K562 (cell line): ENCODE measurements around the gene LCE1E. TPM values are rescaled to one million over a fixed set of nuclear protein-coding genes. Genes with fewer than 3 reads are reported as not detected.

ENCODE experiments used
- ATAC-seq: fragments of 200-7000 bp; cut with Tn5 transposase; 3 replicates; pipeline ENCODE4 v1.9.1; 2020; ENCODE audit warnings: moderate library complexity
- BruUV-seq: library from RNA; stranded (reverse); fragments of 400-500 nt; replicated peaks from 2 replicates; lab custom pipeline; 2021; lab: Mats Ljungman, UMichigan
- CTCF ChIA-PET: fragments of 300-600 bp; formaldehyde crosslinking; extraction: SDS; loops from one replicate; lab custom pipeline; 2021; ENCODE audit warnings: low intra/inter-chr PET ratio; lab: Yijun Ruan, JAX
- POLR2A ChIA-PET: fragments of 300-600, 350-650 bp; sonication (Branson Sonifier 250); formaldehyde crosslinking; extraction: SDS; loops from one replicate; lab custom pipeline; 2021; ENCODE audit warnings: antibody characterized with exemption, inconsistent platforms; lab: Yijun Ruan, JAX
- DNase-seq, 4 experiments: peaks; one replicate each; pipeline versions ENCODE4 v3.0.0 to v3.0.0-alpha.2; 2011 to 2018; ENCODE audit warnings: low spot score in 3 of 4, mixed read lengths in 3 of 4; ENCODE audit errors: extremely low read depth in 1 of 4
- FAIRE-seq: peaks from 2 replicates; lab custom pipeline; 2011; peaks lifted over from hg19 to GRCh38; lab: Jason Lieb, UNC
- H2AFZ ChIP-seq: 2 replicates; pipeline ENCODE4 v1.6.0; 2011; ENCODE audit warnings: low read depth, low read length, control low read depth, inconsistent platforms
- H3K27ac ChIP-seq: fragments of 200-600 bp; 3 replicates; pipeline ENCODE4 v1.8.0; 2011; ENCODE audit warnings: low read depth, mild to moderate bottlenecking, control low read depth, inconsistent platforms, low read length, moderate library complexity, mixed read lengths; ENCODE audit errors: extremely low read depth
- H3K27me3 ChIP-seq, 2 experiments: fragments of 300-600 bp in 1 of 2; 2 replicates in 1 of 2; 3 replicates in 1 of 2; pipeline versions ENCODE4 v1.6.0 to v1.8.0; 2011; ENCODE audit warnings: inconsistent platforms in 2 of 2, low read length in 2 of 2, mild to moderate bottlenecking in 1 of 2, mixed read lengths in 1 of 2, moderate library complexity in 1 of 2; ENCODE audit not compliant: control insufficient read depth in 2 of 2, insufficient read depth in 2 of 2
- H3K36me3 ChIP-seq: fragments of 300-600 bp; 3 replicates; pipeline ENCODE4 v1.8.0; 2011; ENCODE audit warnings: mild to moderate bottlenecking, low read length, inconsistent platforms; ENCODE audit not compliant: control insufficient read depth, insufficient read depth
- H3K4me1 ChIP-seq, 2 experiments: fragments of 200-600 bp in 1 of 2; replicated peaks in 1 of 2; 2 replicates in 1 of 2; 3 replicates in 1 of 2; pipeline versions ENCODE4 v1.5.1 to v1.8.0; 2011; ENCODE audit warnings: inconsistent platforms in 2 of 2, low read length in 2 of 2, mild to moderate bottlenecking in 1 of 2, mixed read lengths in 1 of 2, moderate library complexity in 1 of 2; ENCODE audit not compliant: control insufficient read depth in 2 of 2, insufficient read depth in 2 of 2
- H3K4me2 ChIP-seq: 2 replicates; pipeline ENCODE4 v1.6.1; 2011; ENCODE audit warnings: low read length, control low read depth, inconsistent platforms, mixed read lengths; ENCODE audit not compliant: insufficient read depth
- H3K4me3 ChIP-seq: fragments of 200-600 bp; sonication (generic), shearing (Covaris generic); 2 replicates; pipeline ENCODE4 v1.5.1; 2016; ENCODE audit warnings: control low read depth, inconsistent platforms
- H3K79me2 ChIP-seq: fragments of 200-600 bp; 3 replicates; pipeline ENCODE4 v1.8.0; 2011; ENCODE audit warnings: low read length, inconsistent platforms; ENCODE audit not compliant: control insufficient read depth, insufficient read depth
- H3K9ac ChIP-seq, 2 experiments: 2 replicates each; pipeline versions ENCODE4 v1.6.0 to v1.6.1; 2011; ENCODE audit warnings: low read depth in 2 of 2, low read length in 2 of 2, control low read depth in 1 of 2, inconsistent platforms in 1 of 2, mild to moderate bottlenecking in 1 of 2, mixed read lengths in 1 of 2; ENCODE audit not compliant: insufficient read depth in 1 of 2
- H3K9me1 ChIP-seq: one replicate; pipeline ENCODE4 v1.6.0; 2011; ENCODE audit warnings: inconsistent platforms, mild to moderate bottlenecking, low read length, moderate library complexity; ENCODE audit not compliant: control insufficient read depth, insufficient read depth
- H3K9me3 ChIP-seq: replicated peaks from 2 replicates; pipeline ENCODE4 v1.5.1; 2011; ENCODE audit warnings: low read depth, low read length, inconsistent platforms; ENCODE audit not compliant: control insufficient read depth, insufficient read depth
- H4K20me1 ChIP-seq: replicated peaks from 2 replicates; pipeline ENCODE4 v1.6.1; 2011; ENCODE audit warnings: low read length, inconsistent platforms, mixed read lengths; ENCODE audit not compliant: control insufficient read depth, insufficient read depth
- E2F3 ChIP-seq: fragments of 250-450 bp; sonication (Bioruptor Pico); IDR thresholded peaks from 2 replicates; pipeline ENCODE4 v1.4.0; 2020; ENCODE audit warnings: mild to moderate bottlenecking
- ILK ChIP-seq: fragments of 450-650 bp; IDR thresholded peaks from 2 replicates; pipeline ENCODE4 v1.6.1; 2016; ENCODE audit warnings: missing genetic modification characterization, low read depth, mild to moderate bottlenecking, missing compliant biosample characterization, moderate library complexity, borderline replicate concordance
- KLF6 ChIP-seq: fragments of 250-450 bp; sonication (Bioruptor Pico); IDR thresholded peaks from 2 replicates; pipeline ENCODE4 v1.4.0; 2020; ENCODE audit warnings: mild to moderate bottlenecking, moderate library complexity, borderline replicate concordance
- OTX1 ChIP-seq: fragments of 450-650 bp; formaldehyde crosslinking; IDR thresholded peaks from 2 replicates; pipeline ENCODE4 v1.4.0; 2022; ENCODE audit warnings: mild to moderate bottlenecking
- SMAD2 ChIP-seq: fragments of 150-350 bp; IDR thresholded peaks from 2 replicates; pipeline ENCODE4 v1.6.1; 2014; ENCODE audit warnings: low read depth, mild to moderate bottlenecking, low read length
- YBX1 ChIP-seq: fragments of 450-650 bp; IDR thresholded peaks from 2 replicates; pipeline ENCODE4 v1.7.1; 2016; ENCODE audit warnings: mild to moderate bottlenecking
- ZFX ChIP-seq: sonication (generic); formaldehyde crosslinking; IDR thresholded peaks from 2 replicates; pipeline ENCODE4 v1.8.0; 2022; ENCODE audit warnings: mild to moderate bottlenecking, missing genetic modification reagents, moderate library complexity
- WGBS: fragments of 100-300 bp; shearing (Covaris generic); methylation state at CpG from one replicate; pipeline ENCODE4 v1.1.6; 2016; ENCODE audit warnings: low coverage, mixed read lengths; ENCODE audit not compliant: insufficient coverage; ENCODE audit errors: missing lambda C conversion rate; 5-methylcytosine and 5-hydroxymethylcytosine counted together
- in situ Hi-C: fragments of 300-500 bp; cut with MboI; formaldehyde crosslinking; loops from 4 replicates; pipeline ENCODE4 v1.15.0; 2018; ENCODE audit warnings: inconsistent platforms, mixed read lengths
- intact Hi-C: fragments of 100-400 bp; cut with micrococcal nuclease; formaldehyde crosslinking; loops from 2 replicates; pipeline ENCODE4 v1.14.2; 2022
- polyA plus RNA-seq, 8 experiments: library from polyadenylated mRNA; depleted of rRNA in 4 of 8; stranded (reverse) in 5 of 8; unstranded in 3 of 8; fragments of >200 nt; fragmentation: Nextera tagmentation in 2 of 8; fragmentation: Illumina TruSeq in 1 of 8; extraction: Ambion mirVana in 2 of 8; extraction: Trizol in 1 of 8; gene quantifications; 2 replicates each; pipeline versions ENCODE4 v1.2.1 to v1.2.3, GENCODE V29; 2011 to 2014; ENCODE audit warnings: inconsistent platforms in 1 of 8, missing spikeins in 1 of 8
- total RNA-seq, 7 experiments: library from RNA; depleted of rRNA in 6 of 7; stranded (reverse); fragments of >200 nt in 6 of 7; fragmentation: Illumina TruSeq in 2 of 7; extraction: Trizol in 2 of 7; gene quantifications; 2 replicates each; pipeline versions ENCODE4 v1.2.1 to v1.2.3, GENCODE V29; 2011 to 2021; ENCODE audit warnings: low replicate concordance in 1 of 7
- TF ChIP-seq, protein P1 (sequence below): sonication (generic); formaldehyde crosslinking; IDR thresholded peaks from 2 replicates; pipeline ENCODE4 v1.8.0; 2022; ENCODE audit warnings: missing genetic modification reagents, mild to moderate bottlenecking, moderate library complexity, borderline replicate concordance
- TF ChIP-seq, protein P2 (sequence below): IDR thresholded peaks from 2 replicates; pipeline ENCODE4 v1.6.1; 2011; ENCODE audit warnings: borderline replicate concordance, low read depth, mild to moderate bottlenecking, moderate library complexity, low read length; ENCODE audit not compliant: insufficient read depth, poor library complexity, severe bottlenecking
- TF ChIP-seq, protein P3 (sequence below): fragments of 450-650 bp; IDR thresholded peaks from 2 replicates; pipeline ENCODE4 v1.6.1; 2016; ENCODE audit warnings: antibody characterized with exemption
- TF ChIP-seq, protein P4 (sequence below): fragments of 250-450 bp; sonication (Bioruptor Pico); IDR thresholded peaks from 2 replicates; pipeline ENCODE4 v1.4.0; 2020
- TF ChIP-seq, protein P5 (sequence below): fragments of 250-450 bp; sonication (Bioruptor Pico); IDR thresholded peaks from 2 replicates; pipeline ENCODE4 v1.5.0; 2021; ENCODE audit warnings: mild to moderate bottlenecking, borderline replicate concordance
- TF ChIP-seq, protein P6 (sequence below), 2 experiments: fragments of 450-650 bp; IDR thresholded peaks; 2 replicates each; pipeline ENCODE4 v1.6.1; 2016

Gene LCE1E
- total and polyA plus RNA-seq, 9 of the 15 experiments (the other 6 are each of a cell fraction or from before 2014, with no cell fraction given), result not detected

DNA sequence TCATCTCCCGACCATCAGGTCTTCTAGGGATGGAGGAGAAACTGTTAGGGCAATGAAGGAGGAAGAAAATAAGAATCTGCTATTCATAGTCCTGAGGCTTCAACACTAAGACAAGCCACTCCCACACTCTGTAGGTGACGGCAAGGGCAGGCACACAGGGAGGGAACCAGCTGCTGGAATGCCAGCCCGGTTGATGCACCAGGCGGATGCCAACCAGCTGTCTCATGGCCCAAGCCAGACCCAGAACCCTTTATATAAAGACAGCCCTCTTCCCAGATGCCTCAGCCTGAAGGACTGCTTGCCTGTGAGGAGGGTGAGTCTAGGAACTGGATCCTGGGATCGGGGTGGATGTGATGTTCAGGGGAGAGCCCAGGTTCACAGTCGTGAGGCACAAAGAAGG, 28.3 kb upstream of the LCE1E start, which contains the start of gene KPRP:
Gene KPRP (plus strand): TSS at position 279 of the 400 bp plus-strand sequence. CDS start 1,564 bp downstream, outside the sequence.
- FAIRE-seq (no peak), DNase-seq (no peak), ATAC-seq (no peak)
- Histone ChIP-seq H3K9me3 (no peaks in the 10 kb centered on the region), H3K9ac (no peak within 1 kb of the TSS), H2AFZ (no peak within 1 kb of the TSS), H3K4me2 (no peak within 1 kb of the TSS), H3K4me1 (no peaks in the 10 kb centered on the region; a peak in 1 of 5 replicates), H3K36me3 (no peaks in the 10 kb centered on the region), H3K27ac (no peak within 1 kb of the TSS), H3K79me2 (no peaks in the 10 kb centered on the region), H3K9me1 (no peaks in the 10 kb centered on the region), H3K27me3 (peaks cover 0 to 19% of the 10 kb centered on the region in 2 experiments; a peak in 2 of 5 replicates), H4K20me1 (peaks cover 3% of the 10 kb centered on the region; the same call in 1 of the 2 replicates), H3K4me3 (no peak within 1 kb of the TSS)
- POLR2A ChIA-PET, result no interaction called here
- in situ Hi-C loops, result no loop called here
- no TSS peak for BruUV-seq
- CTCF ChIA-PET, result no interaction called here
- TF ChIP-seq, protein P1, sequence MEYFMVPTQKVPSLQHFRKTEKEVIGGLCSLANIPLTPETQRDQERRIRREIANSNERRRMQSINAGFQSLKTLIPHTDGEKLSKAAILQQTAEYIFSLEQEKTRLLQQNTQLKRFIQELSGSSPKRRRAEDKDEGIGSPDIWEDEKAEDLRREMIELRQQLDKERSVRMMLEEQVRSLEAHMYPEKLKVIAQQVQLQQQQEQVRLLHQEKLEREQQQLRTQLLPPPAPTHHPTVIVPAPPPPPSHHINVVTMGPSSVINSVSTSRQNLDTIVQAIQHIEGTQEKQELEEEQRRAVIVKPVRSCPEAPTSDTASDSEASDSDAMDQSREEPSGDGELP (CRISPR knock-in tag), result no peak
- TF ChIP-seq YBX1, result no peak
- TF ChIP-seq, protein P2, sequence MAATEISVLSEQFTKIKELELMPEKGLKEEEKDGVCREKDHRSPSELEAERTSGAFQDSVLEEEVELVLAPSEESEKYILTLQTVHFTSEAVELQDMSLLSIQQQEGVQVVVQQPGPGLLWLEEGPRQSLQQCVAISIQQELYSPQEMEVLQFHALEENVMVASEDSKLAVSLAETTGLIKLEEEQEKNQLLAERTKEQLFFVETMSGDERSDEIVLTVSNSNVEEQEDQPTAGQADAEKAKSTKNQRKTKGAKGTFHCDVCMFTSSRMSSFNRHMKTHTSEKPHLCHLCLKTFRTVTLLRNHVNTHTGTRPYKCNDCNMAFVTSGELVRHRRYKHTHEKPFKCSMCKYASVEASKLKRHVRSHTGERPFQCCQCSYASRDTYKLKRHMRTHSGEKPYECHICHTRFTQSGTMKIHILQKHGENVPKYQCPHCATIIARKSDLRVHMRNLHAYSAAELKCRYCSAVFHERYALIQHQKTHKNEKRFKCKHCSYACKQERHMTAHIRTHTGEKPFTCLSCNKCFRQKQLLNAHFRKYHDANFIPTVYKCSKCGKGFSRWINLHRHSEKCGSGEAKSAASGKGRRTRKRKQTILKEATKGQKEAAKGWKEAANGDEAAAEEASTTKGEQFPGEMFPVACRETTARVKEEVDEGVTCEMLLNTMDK, result no peak
- TF ChIP-seq, protein P3, sequence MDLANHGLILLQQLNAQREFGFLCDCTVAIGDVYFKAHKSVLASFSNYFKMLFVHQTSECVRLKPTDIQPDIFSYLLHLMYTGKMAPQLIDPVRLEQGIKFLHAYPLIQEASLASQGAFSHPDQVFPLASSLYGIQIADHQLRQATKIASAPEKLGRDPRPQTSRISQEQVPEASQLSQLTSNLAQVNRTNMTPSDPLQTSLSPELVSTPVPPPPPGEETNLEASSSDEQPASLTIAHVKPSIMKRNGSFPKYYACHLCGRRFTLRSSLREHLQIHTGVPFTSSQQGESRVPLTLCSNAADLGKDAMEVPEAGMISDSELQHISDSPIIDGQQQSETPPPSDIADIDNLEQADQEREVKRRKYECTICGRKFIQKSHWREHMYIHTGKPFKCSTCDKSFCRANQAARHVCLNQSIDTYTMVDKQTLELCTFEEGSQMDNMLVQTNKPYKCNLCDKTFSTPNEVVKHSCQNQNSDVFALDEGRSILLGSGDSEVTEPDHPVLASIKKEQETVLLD, result no peak
- TF ChIP-seq, protein P4, sequence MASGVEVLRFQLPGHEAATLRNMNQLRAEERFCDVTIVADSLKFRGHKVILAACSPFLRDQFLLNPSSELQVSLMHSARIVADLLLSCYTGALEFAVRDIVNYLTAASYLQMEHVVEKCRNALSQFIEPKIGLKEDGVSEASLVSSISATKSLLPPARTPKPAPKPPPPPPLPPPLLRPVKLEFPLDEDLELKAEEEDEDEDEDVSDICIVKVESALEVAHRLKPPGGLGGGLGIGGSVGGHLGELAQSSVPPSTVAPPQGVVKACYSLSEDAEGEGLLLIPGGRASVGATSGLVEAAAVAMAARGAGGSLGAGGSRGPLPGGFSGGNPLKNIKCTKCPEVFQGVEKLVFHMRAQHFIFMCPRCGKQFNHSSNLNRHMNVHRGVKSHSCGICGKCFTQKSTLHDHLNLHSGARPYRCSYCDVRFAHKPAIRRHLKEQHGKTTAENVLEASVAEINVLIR (CRISPR knock-in tag), result no peak
- no peak for TF ChIP-seq SMAD2
- no peak for TF ChIP-seq E2F3 (CRISPR knock-in tag)
- TF ChIP-seq OTX1, result no peak
- TF ChIP-seq, protein P5, sequence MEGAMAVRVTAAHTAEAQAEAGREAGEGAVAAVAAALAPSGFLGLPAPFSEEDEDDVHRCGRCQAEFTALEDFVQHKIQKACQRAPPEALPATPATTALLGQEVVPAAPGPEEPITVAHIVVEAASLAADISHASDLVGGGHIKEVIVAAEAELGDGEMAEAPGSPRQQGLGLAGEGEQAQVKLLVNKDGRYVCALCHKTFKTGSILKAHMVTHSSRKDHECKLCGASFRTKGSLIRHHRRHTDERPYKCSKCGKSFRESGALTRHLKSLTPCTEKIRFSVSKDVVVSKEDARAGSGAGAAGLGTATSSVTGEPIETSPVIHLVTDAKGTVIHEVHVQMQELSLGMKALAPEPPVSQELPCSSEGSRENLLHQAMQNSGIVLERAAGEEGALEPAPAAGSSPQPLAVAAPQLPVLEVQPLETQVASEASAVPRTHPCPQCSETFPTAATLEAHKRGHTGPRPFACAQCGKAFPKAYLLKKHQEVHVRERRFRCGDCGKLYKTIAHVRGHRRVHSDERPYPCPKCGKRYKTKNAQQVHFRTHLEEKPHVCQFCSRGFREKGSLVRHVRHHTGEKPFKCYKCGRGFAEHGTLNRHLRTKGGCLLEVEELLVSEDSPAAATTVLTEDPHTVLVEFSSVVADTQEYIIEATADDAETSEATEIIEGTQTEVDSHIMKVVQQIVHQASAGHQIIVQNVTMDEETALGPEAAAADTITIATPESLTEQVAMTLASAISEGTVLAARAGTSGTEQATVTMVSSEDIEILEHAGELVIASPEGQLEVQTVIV (CRISPR knock-in tag), result no peak
- TF ChIP-seq ZFX (CRISPR knock-in tag), result no peak
- TF ChIP-seq, protein P6, sequence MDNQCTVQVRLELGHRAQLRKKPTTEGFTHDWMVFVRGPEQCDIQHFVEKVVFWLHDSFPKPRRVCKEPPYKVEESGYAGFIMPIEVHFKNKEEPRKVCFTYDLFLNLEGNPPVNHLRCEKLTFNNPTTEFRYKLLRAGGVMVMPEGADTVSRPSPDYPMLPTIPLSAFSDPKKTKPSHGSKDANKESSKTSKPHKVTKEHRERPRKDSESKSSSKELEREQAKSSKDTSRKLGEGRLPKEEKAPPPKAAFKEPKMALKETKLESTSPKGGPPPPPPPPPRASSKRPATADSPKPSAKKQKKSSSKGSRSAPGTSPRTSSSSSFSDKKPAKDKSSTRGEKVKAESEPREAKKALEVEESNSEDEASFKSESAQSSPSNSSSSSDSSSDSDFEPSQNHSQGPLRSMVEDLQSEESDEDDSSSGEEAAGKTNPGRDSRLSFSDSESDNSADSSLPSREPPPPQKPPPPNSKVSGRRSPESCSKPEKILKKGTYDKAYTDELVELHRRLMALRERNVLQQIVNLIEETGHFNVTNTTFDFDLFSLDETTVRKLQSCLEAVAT (IDR thresholded peaks at IDR 0.05), result no peak
- TF ChIP-seq ILK (tag), result no peak
- TF ChIP-seq KLF6 (CRISPR knock-in tag), result no peak
- WGBS, result 0% methylated on average over 5 of the region's 6 CpGs
- intact Hi-C loops, result no loop called here
